CD14-positive monocyte (primary cell): ENCODE results near the gene CUEDC1. TPM values are rescaled to one million over a fixed set of nuclear protein-coding genes. Genes with fewer than 3 reads are reported as not detected.
A peak's percentile ranks its signal among the peaks of the same experiment; 100 is the strongest.

ENCODE experiments used
- DNase-seq, 3 donors: peaks; one replicate each; pipeline ENCODE4 v3.0.0-alpha.2; 2011 to 2022
- H2AFZ ChIP-seq: 2 replicates; pipeline ENCODE4 v1.6.0; 2012; ENCODE audit warnings: mild to moderate bottlenecking, low read depth, low read length, inconsistent platforms; ENCODE audit not compliant: insufficient read depth, poor library complexity, severe bottlenecking
- H3K27ac ChIP-seq, 2 donors: 1 replicate in 1 of 2; 2 replicates in 1 of 2; pipeline ENCODE4 v1.5.1; 2012 to 2013; ENCODE audit warnings: low read length in 2 of 2, control low read depth in 1 of 2, inconsistent platforms in 1 of 2, low read depth in 1 of 2, mild to moderate bottlenecking in 1 of 2
- H3K27me3 ChIP-seq, 2 donors: one replicate each; pipeline versions ENCODE4 v1.6.0 to v1.6.1; 2011 to 2013; ENCODE audit warnings: low read length in 2 of 2; ENCODE audit not compliant: control insufficient read depth in 2 of 2, insufficient read depth in 2 of 2
- H3K36me3 ChIP-seq, 2 donors: replicated peaks in 1 of 2; 1 replicate in 1 of 2; 2 replicates in 1 of 2; pipeline versions ENCODE4 v1.5.1 to v1.6.1; 2012 to 2013; ENCODE audit warnings: low read length in 2 of 2, control low read depth in 1 of 2, inconsistent platforms in 1 of 2, mild to moderate bottlenecking in 1 of 2; ENCODE audit not compliant: insufficient read depth in 2 of 2, control insufficient read depth in 1 of 2
- H3K4me1 ChIP-seq, 2 donors: 1 replicate in 1 of 2; 2 replicates in 1 of 2; pipeline versions ENCODE4 v1.5.1 to v1.6.1; 2012 to 2013; ENCODE audit warnings: low read length in 2 of 2, control low read depth in 1 of 2, inconsistent platforms in 1 of 2, mild to moderate bottlenecking in 1 of 2, moderate library complexity in 1 of 2; ENCODE audit not compliant: insufficient read depth in 2 of 2, control insufficient read depth in 1 of 2
- H3K4me2 ChIP-seq: replicated peaks from 2 replicates; pipeline ENCODE3; 2012; ENCODE audit warnings: low read length, moderate library complexity, mild to moderate bottlenecking; ENCODE audit not compliant: poor library complexity, severe bottlenecking; ENCODE audit errors: extremely low read depth
- H3K4me3 ChIP-seq, 3 experiments: fragments of 200-600 bp in 1 of 3; sonication (generic) in 1 of 3; replicated peaks in 1 of 3; 1 replicate in 2 of 3; 2 replicates in 1 of 3; pipeline ENCODE4 v1.5.1; 2011 to 2013; ENCODE audit warnings: low read length in 3 of 3, mild to moderate bottlenecking in 3 of 3, control low read depth in 2 of 3, low read depth in 2 of 3, inconsistent platforms in 1 of 3, moderate library complexity in 1 of 3
- H3K79me2 ChIP-seq: 2 replicates; pipeline ENCODE4 v1.6.0; 2012; ENCODE audit warnings: mild to moderate bottlenecking, control low read depth, inconsistent platforms, low read length, moderate library complexity; ENCODE audit not compliant: insufficient read depth
- H3K9ac ChIP-seq: 2 replicates; pipeline ENCODE4 v1.6.0; 2017; ENCODE audit warnings: low read length, mild to moderate bottlenecking; ENCODE audit not compliant: insufficient read depth, poor library complexity, severe bottlenecking
- H3K9me3 ChIP-seq, 2 donors: replicated peaks in 1 of 2; 1 replicate in 1 of 2; 2 replicates in 1 of 2; pipeline versions ENCODE4 v1.5.1 to v1.6.1; 2012 to 2013; ENCODE audit warnings: low read length in 2 of 2, control low read depth in 1 of 2; ENCODE audit not compliant: control insufficient read depth in 1 of 2, insufficient read depth in 1 of 2
- H4K20me1 ChIP-seq: 2 replicates; pipeline ENCODE4 v1.6.0; 2012; ENCODE audit warnings: mild to moderate bottlenecking, low read length, control low read depth, moderate library complexity; ENCODE audit not compliant: insufficient read depth
- H3K27ac Mint-ChIP-seq, 7 donors: one replicate each; pipeline ENCODE4 v1.8.0; 2020; ENCODE audit warnings: mild to moderate bottlenecking in 7 of 7, mixed read lengths in 7 of 7, moderate library complexity in 6 of 7, inconsistent platforms in 2 of 7
- H3K27me3 Mint-ChIP-seq, 3 donors: one replicate each; pipeline ENCODE4 v1.8.0; 2021 to 2022; ENCODE audit warnings: low read depth in 3 of 3, mild to moderate bottlenecking in 3 of 3, mixed read lengths in 3 of 3, moderate library complexity in 3 of 3, inconsistent platforms in 1 of 3
- H3K36me3 Mint-ChIP-seq, 2 donors: one replicate each; pipeline ENCODE4 v1.8.0; 2020; ENCODE audit warnings: mixed read lengths in 2 of 2, inconsistent platforms in 1 of 2, mild to moderate bottlenecking in 1 of 2
- H3K4me1 Mint-ChIP-seq: one replicate; pipeline ENCODE4 v1.8.0; 2020; ENCODE audit warnings: mild to moderate bottlenecking, mixed read lengths
- H3K4me3 Mint-ChIP-seq, 2 donors: one replicate each; pipeline ENCODE4 v1.8.0; 2020; ENCODE audit warnings: mild to moderate bottlenecking in 2 of 2, mixed read lengths in 2 of 2, moderate library complexity in 1 of 2
- H3K9me3 Mint-ChIP-seq, 7 donors: one replicate each; pipeline ENCODE4 v1.8.0; 2020 to 2022; ENCODE audit warnings: mixed read lengths in 7 of 7, mild to moderate bottlenecking in 6 of 7, moderate library complexity in 6 of 7, inconsistent platforms in 2 of 7
- WGBS: methylation state at CpG from one replicate; pipeline ENCODE4 v1.1.5; 2013; ENCODE audit warnings: missing lambda C conversion rate; ENCODE audit not compliant: insufficient coverage; 5-methylcytosine and 5-hydroxymethylcytosine counted together
- intact Hi-C, 2 donors: fragments of 100-400 bp; cut with micrococcal nuclease; formaldehyde crosslinking; loops; one replicate each; pipeline versions ENCODE4 v1.15.0 to v1.15.1; 2023
- polyA plus RNA-seq, 3 donors: library from polyadenylated mRNA; depleted of rRNA in 1 of 3; unstranded in 2 of 3; stranded (reverse) in 1 of 3; fragments of 300-500 nt in 2 of 3; fragments of >200 nt in 1 of 3; fragmentation: Illumina TruSeq in 2 of 3; gene quantifications; 1 replicate in 2 of 3; 2 replicates in 1 of 3; pipeline ENCODE4 v1.2.3, GENCODE V29; 2012 to 2021
- TF ChIP-seq, protein P1 (sequence below): fragments of 200-600 bp; IDR thresholded peaks from one replicate; pipeline ENCODE4 v1.8.0; 2022; ENCODE audit warnings: antibody characterized with exemption, mild to moderate bottlenecking

Gene CUEDC1
- polyA plus RNA-seq, 3 donors: 4.2 to 31.0 (median 4.3) TPM

DNA sequence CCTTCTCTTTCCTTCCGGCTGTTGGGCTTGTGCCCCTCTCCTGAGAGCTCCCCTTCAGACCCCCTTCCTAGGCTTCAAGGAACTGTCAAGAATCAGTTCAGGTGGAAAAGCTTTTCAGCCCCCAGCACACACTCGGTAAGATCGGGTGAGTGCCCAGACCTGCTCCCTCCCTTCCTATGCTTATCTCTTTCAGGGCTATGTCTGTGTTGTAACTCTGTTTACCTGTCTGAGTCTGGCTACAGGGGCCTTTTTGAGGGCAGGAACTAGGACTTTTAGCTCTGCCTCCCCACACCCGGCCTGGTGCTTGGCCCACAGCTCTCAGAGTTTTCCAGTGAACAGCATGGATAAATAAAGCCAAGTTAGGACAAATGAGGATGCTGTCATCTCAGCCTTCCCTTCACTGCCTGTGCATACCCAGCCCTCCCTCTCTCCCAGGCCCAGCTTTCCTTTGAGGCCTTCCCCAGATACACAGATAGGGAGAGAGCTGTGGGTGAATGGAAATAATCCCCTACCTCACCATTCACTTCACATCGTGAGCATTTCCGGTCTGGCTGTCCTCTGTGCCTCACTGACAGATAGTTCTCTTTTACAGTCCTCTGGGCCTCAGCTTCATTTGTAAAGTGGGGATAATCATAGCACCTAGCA is 99.7 kb downstream of the CUEDC1 start:
- no CpG with 5 or more reads among the region's 6 CpGs for WGBS
- Histone ChIP-seq H3K4me1 (peaks cover 25 to 26% of the 10 kb centered on the region in 2 donors), H3K4me2 (no peak overlapping the region), H2AFZ (no peak overlapping the region), H3K4me3 (no peak overlapping the region), H3K9me3 (no peaks in the 10 kb centered on the region), H3K27ac (no peak overlapping the region), H3K27me3 (no peaks in the 10 kb centered on the region), H4K20me1 (no peaks in the 10 kb centered on the region), H3K79me2 (peaks cover 1% of the 10 kb centered on the region), H3K36me3 (no peaks in the 10 kb centered on the region), H3K9ac (no peak overlapping the region)
- Mint-ChIP-seq H3K27me3 (peaks cover 0 to 1% (median 0%) of the 10 kb centered on the region in 3 donors), H3K27ac (no peak overlapping the region), H3K9me3 (no peaks in the 10 kb centered on the region), H3K4me1 (peaks cover 33% of the 10 kb centered on the region), H3K36me3 (no peaks in the 10 kb centered on the region), H3K4me3 (no peak overlapping the region)
- TF ChIP-seq, protein P1, sequence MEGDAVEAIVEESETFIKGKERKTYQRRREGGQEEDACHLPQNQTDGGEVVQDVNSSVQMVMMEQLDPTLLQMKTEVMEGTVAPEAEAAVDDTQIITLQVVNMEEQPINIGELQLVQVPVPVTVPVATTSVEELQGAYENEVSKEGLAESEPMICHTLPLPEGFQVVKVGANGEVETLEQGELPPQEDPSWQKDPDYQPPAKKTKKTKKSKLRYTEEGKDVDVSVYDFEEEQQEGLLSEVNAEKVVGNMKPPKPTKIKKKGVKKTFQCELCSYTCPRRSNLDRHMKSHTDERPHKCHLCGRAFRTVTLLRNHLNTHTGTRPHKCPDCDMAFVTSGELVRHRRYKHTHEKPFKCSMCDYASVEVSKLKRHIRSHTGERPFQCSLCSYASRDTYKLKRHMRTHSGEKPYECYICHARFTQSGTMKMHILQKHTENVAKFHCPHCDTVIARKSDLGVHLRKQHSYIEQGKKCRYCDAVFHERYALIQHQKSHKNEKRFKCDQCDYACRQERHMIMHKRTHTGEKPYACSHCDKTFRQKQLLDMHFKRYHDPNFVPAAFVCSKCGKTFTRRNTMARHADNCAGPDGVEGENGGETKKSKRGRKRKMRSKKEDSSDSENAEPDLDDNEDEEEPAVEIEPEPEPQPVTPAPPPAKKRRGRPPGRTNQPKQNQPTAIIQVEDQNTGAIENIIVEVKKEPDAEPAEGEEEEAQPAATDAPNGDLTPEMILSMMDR: no peak
- intact Hi-C loops: loop anchor here (5.0 to 10.0 kb wide), 3 partner anchors 49 to 229 kb away; partner anchors contain the start of gene DYNLL2 (in 2 of the 2)
- no peak for DNase-seq

- Histone ChIP-seq H2AFZ (no peak overlapping the region), H3K4me3 (no peak overlapping the region), H3K36me3 (no peaks in the 10 kb centered on the region), H3K9me3 (no peaks in the 10 kb centered on the region), H3K27me3 (no peaks in the 10 kb centered on the region), H3K4me2 (no peak overlapping the region), H3K79me2 (peaks cover 15% of the 10 kb centered on the region), H4K20me1 (no peaks in the 10 kb centered on the region), H3K27ac (no peak overlapping the region), H3K4me1 (peaks cover 32 to 36% of the 10 kb centered on the region in 2 donors), H3K9ac (no peak overlapping the region)
- WGBS: 95% methylated on average over 8 of the region's 8 CpGs
- Mint-ChIP-seq H3K27me3 (peaks cover 0 to 1% (median 0%) of the 10 kb centered on the region in 3 donors), H3K27ac (peak overlapping the region in 2 of 7 donors; percentile 7 to 61), H3K4me3 (no peak overlapping the region), H3K9me3 (no peaks in the 10 kb centered on the region), H3K4me1 (peaks cover 41% of the 10 kb centered on the region), H3K36me3 (no peaks in the 10 kb centered on the region)
- TF ChIP-seq, protein P1: no peak
- DNase-seq: no peak
- intact Hi-C loops: loop anchor here (10.0 kb wide), 2 partner anchors 51 to 231 kb away; partner anchors contain the start of gene DYNLL2 (in 2 of the 2)
Observed at GRCh38 chr17:57853695-57854094, 101.5 kb downstream of the CUEDC1 start.
